SK-N-SH treated with all-trans-retinoic acid at 6 μM for 48 hours (cell line): ENCODE measurements around the gene TNRC6A.
"Not testable (repeated sequence)": the region's sequence is repeated elsewhere in the genome, so short reads cannot be mapped to it uniquely, and the experiment has no call there.

ENCODE experiments used
- ATAC-seq: fragments of 200-7000 bp; cut with Tn5 transposase; 3 replicates; pipeline ENCODE4 v1.9.1; 2020; ENCODE audit warnings: mild to moderate bottlenecking, moderate library complexity
- ARNTL ChIP-seq: fragments of 450-650 bp; formaldehyde crosslinking; IDR thresholded peaks from 2 replicates; pipeline ENCODE4 v1.5.0; 2020; ENCODE audit warnings: low read depth, mild to moderate bottlenecking, moderate library complexity, borderline replicate concordance
- BACH2 ChIP-seq: fragments of 250-450 bp; sonication (Bioruptor Pico); IDR thresholded peaks from 2 replicates; pipeline ENCODE4 v1.9.0; 2021; ENCODE audit warnings: mild to moderate bottlenecking, borderline replicate concordance
- CSDC2 ChIP-seq: fragments of 250-450 bp; sonication (Bioruptor Pico); IDR thresholded peaks from 2 replicates; pipeline ENCODE4 v1.5.0; 2020; ENCODE audit warnings: mild to moderate bottlenecking, moderate library complexity
- ESRRG ChIP-seq: fragments of 250-450 bp; sonication (Bioruptor Pico); IDR thresholded peaks from 2 replicates; pipeline ENCODE4 v1.6.1; 2021; ENCODE audit warnings: mild to moderate bottlenecking
- GLIS3 ChIP-seq: fragments of 250-450 bp; sonication (Bioruptor Pico); IDR thresholded peaks from 2 replicates; pipeline ENCODE4 v1.5.0; 2020; ENCODE audit warnings: mild to moderate bottlenecking, moderate library complexity
- ISL1 ChIP-seq: fragments of 250-450 bp; sonication (Bioruptor Pico); IDR thresholded peaks from 2 replicates; pipeline ENCODE4 v2.1.2; 2022; ENCODE audit warnings: mild to moderate bottlenecking, moderate library complexity
- OSR1 ChIP-seq: fragments of 250-450 bp; sonication (Bioruptor Pico); IDR thresholded peaks from 2 replicates; pipeline ENCODE4 v1.8.0; 2022; ENCODE audit warnings: moderate library complexity, mild to moderate bottlenecking, inconsistent platforms
- PPARA ChIP-seq: fragments of 250-450 bp; sonication (Bioruptor Pico); IDR thresholded peaks from 2 replicates; pipeline ENCODE4 v1.5.0; 2020; ENCODE audit warnings: mild to moderate bottlenecking, borderline replicate concordance
- RARB ChIP-seq: fragments of 250-450 bp; sonication (Bioruptor Pico); IDR thresholded peaks from 2 replicates; pipeline ENCODE4 v1.8.0; 2021; ENCODE audit warnings: mild to moderate bottlenecking, moderate library complexity
- TCF4 ChIP-seq: fragments of 250-450 bp; sonication (Bioruptor Pico); IDR thresholded peaks from 2 replicates; pipeline ENCODE4 v1.8.0; 2021; ENCODE audit warnings: mild to moderate bottlenecking, moderate library complexity, borderline replicate concordance
- TOX ChIP-seq: fragments of 250-450 bp; sonication (Bioruptor Pico); IDR thresholded peaks from 2 replicates; pipeline ENCODE4 v1.8.0; 2021; ENCODE audit warnings: mild to moderate bottlenecking, moderate library complexity, borderline replicate concordance
- ZC3H10 ChIP-seq: fragments of 250-450 bp; sonication (Bioruptor Pico); IDR thresholded peaks from 2 replicates; pipeline ENCODE4 v1.5.1; 2021; ENCODE audit warnings: mild to moderate bottlenecking, moderate library complexity
- ZFP3 ChIP-seq: fragments of 250-450 bp; sonication (Bioruptor Pico); IDR thresholded peaks from 2 replicates; pipeline ENCODE4 v1.5.0; 2020; ENCODE audit warnings: mild to moderate bottlenecking, moderate library complexity
- ZFP30 ChIP-seq: fragments of 450-650 bp; formaldehyde crosslinking; IDR thresholded peaks from 2 replicates; pipeline ENCODE4 v1.5.0; 2022; ENCODE audit warnings: mild to moderate bottlenecking, moderate library complexity
- ZNF565 ChIP-seq: fragments of 450-650 bp; formaldehyde crosslinking; conservative IDR thresholded peaks from 2 replicates; pipeline ENCODE4 v1.5.0; 2020; ENCODE audit warnings: low read depth, mild to moderate bottlenecking, moderate library complexity
- ZNF70 ChIP-seq: fragments of 450-650 bp; formaldehyde crosslinking; IDR thresholded peaks from 2 replicates; pipeline ENCODE4 v1.5.0; 2020; ENCODE audit warnings: mild to moderate bottlenecking, moderate library complexity
- TF ChIP-seq, protein P1 (sequence below): fragments of 250-450 bp; sonication (Bioruptor Pico); IDR thresholded peaks from 2 replicates; pipeline ENCODE4 v1.5.0; 2020; ENCODE audit warnings: mild to moderate bottlenecking, moderate library complexity
- TF ChIP-seq, protein P2 (sequence below): fragments of 250-450 bp; sonication (Bioruptor Pico); IDR thresholded peaks from 2 replicates; pipeline ENCODE4 v1.5.1; 2020; ENCODE audit warnings: low read depth, mild to moderate bottlenecking, moderate library complexity
- TF ChIP-seq, protein P3 (sequence below): fragments of 250-450 bp; sonication (Bioruptor Pico); IDR thresholded peaks from 2 replicates; pipeline ENCODE4 v1.8.0; 2020; ENCODE audit warnings: mild to moderate bottlenecking, moderate library complexity, borderline replicate concordance
- TF ChIP-seq, protein P4 (sequence below): fragments of 250-450 bp; sonication (Bioruptor Pico); IDR thresholded peaks from 2 replicates; pipeline ENCODE4 v1.5.1; 2021; ENCODE audit warnings: mild to moderate bottlenecking, moderate library complexity
- TF ChIP-seq, protein P5 (sequence below): fragments of 250-450 bp; sonication (Bioruptor Pico); IDR thresholded peaks from 2 replicates; pipeline ENCODE4 v1.8.0; 2021; ENCODE audit warnings: low read depth, mild to moderate bottlenecking, moderate library complexity, borderline replicate concordance

The TNRC6A gene

DNA sequence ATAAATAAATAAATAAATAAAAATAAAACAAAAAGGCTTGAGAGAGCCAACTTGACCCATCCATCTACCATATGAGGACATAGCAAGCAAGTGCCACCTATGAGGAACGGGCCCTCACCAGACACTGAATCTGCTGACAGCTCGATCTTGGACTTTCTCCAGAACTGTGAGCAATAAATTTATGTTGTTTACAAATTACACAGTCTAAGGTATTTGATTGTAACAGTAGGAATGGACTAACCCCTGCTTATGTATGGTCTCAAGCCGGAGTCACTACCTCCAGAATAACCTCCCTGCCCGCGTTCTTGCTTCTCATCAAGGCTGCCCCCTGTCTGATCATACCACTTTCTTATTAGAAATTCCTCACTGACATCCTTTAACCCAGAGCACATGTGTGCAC lies 126.2 kb downstream of the TNRC6A start:
- ATAC-seq: no peak

DNA sequence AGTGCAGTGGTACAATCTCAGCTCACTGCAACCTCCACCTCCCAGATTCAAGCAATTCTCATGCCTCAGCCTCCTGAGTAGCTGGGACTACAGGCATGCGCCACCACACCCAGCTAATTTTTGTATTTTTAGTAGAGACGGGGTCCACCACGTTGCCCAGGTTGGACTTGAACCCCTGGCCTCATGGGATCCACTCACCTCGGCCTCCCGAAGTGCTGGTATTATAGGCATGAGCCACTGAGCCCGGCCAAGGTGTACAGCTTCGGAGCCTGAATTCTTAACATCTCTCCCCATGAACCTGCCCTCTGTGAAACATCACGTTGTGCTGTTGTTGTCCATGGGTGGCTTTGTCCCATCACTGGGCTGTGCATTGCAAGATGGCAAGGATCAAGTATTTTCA lies 127.4 kb downstream of the TNRC6A start:
- not testable (repeated sequence) for ATAC-seq

More for the DNA sequence above, 126.2 kb downstream of the TNRC6A start:
- TF ChIP-seq ARNTL (no peak), TCF4 (CRISPR knock-in tag) (no peak), ISL1 (CRISPR knock-in tag) (no peak), ZNF565 (no peak), PPARA (CRISPR knock-in tag) (no peak), GLIS3 (no peak), BACH2 (CRISPR knock-in tag) (no peak), TOX (CRISPR knock-in tag) (no peak), CSDC2 (CRISPR knock-in tag) (no peak), ESRRG (CRISPR knock-in tag) (no peak)
- TF ChIP-seq, protein P1, sequence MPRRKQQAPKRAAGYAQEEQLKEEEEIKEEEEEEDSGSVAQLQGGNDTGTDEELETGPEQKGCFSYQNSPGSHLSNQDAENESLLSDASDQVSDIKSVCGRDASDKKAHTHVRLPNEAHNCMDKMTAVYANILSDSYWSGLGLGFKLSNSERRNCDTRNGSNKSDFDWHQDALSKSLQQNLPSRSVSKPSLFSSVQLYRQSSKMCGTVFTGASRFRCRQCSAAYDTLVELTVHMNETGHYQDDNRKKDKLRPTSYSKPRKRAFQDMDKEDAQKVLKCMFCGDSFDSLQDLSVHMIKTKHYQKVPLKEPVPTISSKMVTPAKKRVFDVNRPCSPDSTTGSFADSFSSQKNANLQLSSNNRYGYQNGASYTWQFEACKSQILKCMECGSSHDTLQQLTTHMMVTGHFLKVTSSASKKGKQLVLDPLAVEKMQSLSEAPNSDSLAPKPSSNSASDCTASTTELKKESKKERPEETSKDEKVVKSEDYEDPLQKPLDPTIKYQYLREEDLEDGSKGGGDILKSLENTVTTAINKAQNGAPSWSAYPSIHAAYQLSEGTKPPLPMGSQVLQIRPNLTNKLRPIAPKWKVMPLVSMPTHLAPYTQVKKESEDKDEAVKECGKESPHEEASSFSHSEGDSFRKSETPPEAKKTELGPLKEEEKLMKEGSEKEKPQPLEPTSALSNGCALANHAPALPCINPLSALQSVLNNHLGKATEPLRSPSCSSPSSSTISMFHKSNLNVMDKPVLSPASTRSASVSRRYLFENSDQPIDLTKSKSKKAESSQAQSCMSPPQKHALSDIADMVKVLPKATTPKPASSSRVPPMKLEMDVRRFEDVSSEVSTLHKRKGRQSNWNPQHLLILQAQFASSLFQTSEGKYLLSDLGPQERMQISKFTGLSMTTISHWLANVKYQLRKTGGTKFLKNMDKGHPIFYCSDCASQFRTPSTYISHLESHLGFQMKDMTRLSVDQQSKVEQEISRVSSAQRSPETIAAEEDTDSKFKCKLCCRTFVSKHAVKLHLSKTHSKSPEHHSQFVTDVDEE (CRISPR knock-in tag): no peak
- TF ChIP-seq, protein P2, sequence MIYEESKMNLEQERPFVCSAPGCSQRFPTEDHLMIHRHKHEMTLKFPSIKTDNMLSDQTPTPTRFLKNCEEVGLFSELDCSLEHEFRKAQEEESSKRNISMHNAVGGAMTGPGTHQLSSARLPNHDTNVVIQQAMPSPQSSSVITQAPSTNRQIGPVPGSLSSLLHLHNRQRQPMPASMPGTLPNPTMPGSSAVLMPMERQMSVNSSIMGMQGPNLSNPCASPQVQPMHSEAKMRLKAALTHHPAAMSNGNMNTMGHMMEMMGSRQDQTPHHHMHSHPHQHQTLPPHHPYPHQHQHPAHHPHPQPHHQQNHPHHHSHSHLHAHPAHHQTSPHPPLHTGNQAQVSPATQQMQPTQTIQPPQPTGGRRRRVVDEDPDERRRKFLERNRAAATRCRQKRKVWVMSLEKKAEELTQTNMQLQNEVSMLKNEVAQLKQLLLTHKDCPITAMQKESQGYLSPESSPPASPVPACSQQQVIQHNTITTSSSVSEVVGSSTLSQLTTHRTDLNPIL (CRISPR knock-in tag): no peak
- TF ChIP-seq, protein P3, sequence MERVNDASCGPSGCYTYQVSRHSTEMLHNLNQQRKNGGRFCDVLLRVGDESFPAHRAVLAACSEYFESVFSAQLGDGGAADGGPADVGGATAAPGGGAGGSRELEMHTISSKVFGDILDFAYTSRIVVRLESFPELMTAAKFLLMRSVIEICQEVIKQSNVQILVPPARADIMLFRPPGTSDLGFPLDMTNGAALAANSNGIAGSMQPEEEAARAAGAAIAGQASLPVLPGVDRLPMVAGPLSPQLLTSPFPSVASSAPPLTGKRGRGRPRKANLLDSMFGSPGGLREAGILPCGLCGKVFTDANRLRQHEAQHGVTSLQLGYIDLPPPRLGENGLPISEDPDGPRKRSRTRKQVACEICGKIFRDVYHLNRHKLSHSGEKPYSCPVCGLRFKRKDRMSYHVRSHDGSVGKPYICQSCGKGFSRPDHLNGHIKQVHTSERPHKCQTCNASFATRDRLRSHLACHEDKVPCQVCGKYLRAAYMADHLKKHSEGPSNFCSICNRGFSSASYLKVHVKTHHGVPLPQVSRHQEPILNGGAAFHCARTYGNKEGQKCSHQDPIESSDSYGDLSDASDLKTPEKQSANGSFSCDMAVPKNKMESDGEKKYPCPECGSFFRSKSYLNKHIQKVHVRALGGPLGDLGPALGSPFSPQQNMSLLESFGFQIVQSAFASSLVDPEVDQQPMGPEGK (CRISPR knock-in tag): no peak
- TF ChIP-seq, protein P4, sequence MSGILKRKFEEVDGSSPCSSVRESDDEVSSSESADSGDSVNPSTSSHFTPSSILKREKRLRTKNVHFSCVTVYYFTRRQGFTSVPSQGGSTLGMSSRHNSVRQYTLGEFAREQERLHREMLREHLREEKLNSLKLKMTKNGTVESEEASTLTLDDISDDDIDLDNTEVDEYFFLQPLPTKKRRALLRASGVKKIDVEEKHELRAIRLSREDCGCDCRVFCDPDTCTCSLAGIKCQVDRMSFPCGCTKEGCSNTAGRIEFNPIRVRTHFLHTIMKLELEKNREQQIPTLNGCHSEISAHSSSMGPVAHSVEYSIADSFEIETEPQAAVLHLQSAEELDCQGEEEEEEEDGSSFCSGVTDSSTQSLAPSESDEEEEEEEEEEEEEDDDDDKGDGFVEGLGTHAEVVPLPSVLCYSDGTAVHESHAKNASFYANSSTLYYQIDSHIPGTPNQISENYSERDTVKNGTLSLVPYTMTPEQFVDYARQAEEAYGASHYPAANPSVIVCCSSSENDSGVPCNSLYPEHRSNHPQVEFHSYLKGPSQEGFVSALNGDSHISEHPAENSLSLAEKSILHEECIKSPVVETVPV (CRISPR knock-in tag): no peak
- TF ChIP-seq, all 23 proteins: peak for 0

DNA sequence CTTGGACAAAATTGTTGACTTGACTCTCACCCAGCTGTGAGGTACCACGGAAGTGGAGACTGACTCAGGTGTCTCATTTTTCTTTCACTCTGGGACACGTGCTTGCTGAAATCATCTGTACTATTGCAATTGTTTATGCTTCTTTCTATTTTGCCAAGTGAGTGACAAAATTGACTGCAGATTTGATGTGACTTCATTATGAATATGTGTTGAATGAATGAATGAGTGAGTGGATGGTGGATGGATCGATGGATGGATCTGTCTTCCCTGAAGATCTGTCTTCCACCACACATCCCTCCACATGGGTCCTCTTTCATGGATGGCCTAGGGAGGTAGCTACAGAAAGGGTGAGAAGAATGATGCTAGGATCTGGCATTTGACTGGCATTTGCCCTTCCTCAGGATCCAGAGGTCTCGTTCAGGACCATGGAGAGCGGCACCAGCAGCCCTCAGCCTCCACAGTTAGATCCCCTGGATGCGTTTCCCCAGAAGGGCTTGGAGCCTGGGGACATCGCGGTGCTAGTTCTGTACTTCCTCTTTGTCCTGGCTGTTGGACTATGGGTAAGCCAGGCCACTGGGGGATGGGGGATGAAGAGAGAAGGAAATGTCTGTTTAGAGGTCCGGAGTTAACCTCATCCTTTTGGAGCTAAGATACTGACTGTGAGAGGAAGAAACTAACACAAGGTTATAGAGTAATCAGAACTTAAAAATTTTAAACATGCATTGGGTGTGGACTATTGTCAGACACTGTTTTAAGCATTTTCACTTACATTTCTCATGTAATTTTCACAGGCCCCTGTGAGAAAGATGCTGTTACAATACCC lies 129.0 kb downstream of the TNRC6A start:
- no peak for TF ChIP-seq PPARA (CRISPR knock-in tag)
- TF ChIP-seq ARNTL: no peak
- no peak for TF ChIP-seq ISL1 (CRISPR knock-in tag)
- TF ChIP-seq, protein P1 (CRISPR knock-in tag): no peak
- TF ChIP-seq ZFP3 (CRISPR knock-in tag): no peak
- no peak for TF ChIP-seq GLIS3
- TF ChIP-seq, protein P3 (CRISPR knock-in tag): no peak
- no peak for TF ChIP-seq ZC3H10 (CRISPR knock-in tag)
- no peak for TF ChIP-seq RARB (CRISPR knock-in tag)
- TF ChIP-seq OSR1 (CRISPR knock-in tag): no peak
- TF ChIP-seq, protein P5, sequence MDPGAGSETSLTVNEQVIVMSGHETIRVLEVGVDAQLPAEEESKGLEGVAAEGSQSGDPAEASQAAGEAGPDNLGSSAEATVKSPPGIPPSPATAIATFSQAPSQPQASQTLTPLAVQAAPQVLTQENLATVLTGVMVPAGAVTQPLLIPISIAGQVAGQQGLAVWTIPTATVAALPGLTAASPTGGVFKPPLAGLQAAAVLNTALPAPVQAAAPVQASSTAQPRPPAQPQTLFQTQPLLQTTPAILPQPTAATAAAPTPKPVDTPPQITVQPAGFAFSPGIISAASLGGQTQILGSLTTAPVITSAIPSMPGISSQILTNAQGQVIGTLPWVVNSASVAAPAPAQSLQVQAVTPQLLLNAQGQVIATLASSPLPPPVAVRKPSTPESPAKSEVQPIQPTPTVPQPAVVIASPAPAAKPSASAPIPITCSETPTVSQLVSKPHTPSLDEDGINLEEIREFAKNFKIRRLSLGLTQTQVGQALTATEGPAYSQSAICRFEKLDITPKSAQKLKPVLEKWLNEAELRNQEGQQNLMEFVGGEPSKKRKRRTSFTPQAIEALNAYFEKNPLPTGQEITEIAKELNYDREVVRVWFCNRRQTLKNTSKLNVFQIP (CRISPR knock-in tag): no peak
- no peak for TF ChIP-seq ZNF70 (CRISPR knock-in tag)
- TF ChIP-seq, protein P2 (CRISPR knock-in tag): no peak
- no peak for TF ChIP-seq ZFP30 (CRISPR knock-in tag)
- no peak for TF ChIP-seq ESRRG (CRISPR knock-in tag)
- TF ChIP-seq, all 23 proteins: peak for 0
- ATAC-seq: peak; percentile 80
